H1 (cell line): ENCODE results near the gene GPR12. TPM values are rescaled to one million over a fixed set of nuclear protein-coding genes. Genes with fewer than 3 reads are reported as not detected.

Experiments
- FOSL1 ChIP-seq: IDR thresholded peaks from 2 replicates; pipeline ENCODE4 v1.6.1; 2011; ENCODE audit warnings: mild to moderate bottlenecking, low read depth, low read length, moderate library complexity; ENCODE audit not compliant: insufficient read depth
- NRF1 ChIP-seq: IDR thresholded peaks from 2 replicates; pipeline ENCODE4 v1.6.1; 2011; ENCODE audit warnings: mild to moderate bottlenecking, low read depth, low read length, improper control_type of control experiment
- SIRT6 ChIP-seq: IDR thresholded peaks from one replicate; pipeline ENCODE4 v1.7.1; 2012; ENCODE audit warnings: low read length, inconsistent platforms
- SP2 ChIP-seq: IDR thresholded peaks from 2 replicates; pipeline ENCODE4 v1.6.1; 2012; ENCODE audit warnings: mild to moderate bottlenecking, low read length, inconsistent platforms
- polyA plus RNA-seq, 7 experiments: library from polyadenylated mRNA; depleted of rRNA in 3 of 7; stranded (reverse) in 5 of 7; unstranded in 2 of 7; fragments of >200 nt in 5 of 7; fragments of 200-250 nt in 2 of 7; gene quantifications; 1 replicate in 5 of 7; 2 replicates in 1 of 7; 4 replicates in 1 of 7; pipeline versions ENCODE4 v1.2.1 to v1.2.3, GENCODE V29; 2011 to 2013; ENCODE audit warnings: missing spikeins in 2 of 7, mixed read lengths in 2 of 7
- total RNA-seq: library from RNA; stranded (reverse); fragmentation: NEBNext Ultra II Directional; extraction: Animal tissue kit (Norgen Biotek cat#: 25700); gene quantifications from 2 replicates; pipeline ENCODE4 v1.2.1, GENCODE V29; 2021
- TF ChIP-seq, protein P1 (sequence below): IDR thresholded peaks from 2 replicates; pipeline ENCODE4 v1.6.1; 2012; ENCODE audit warnings: low read length, inconsistent platforms

The GPR12 gene
- total and polyA plus RNA-seq, 2 of the 8 experiments (the other 6 are each of a cell fraction or from before 2014, with no cell fraction given) = 0.15 to 0.27 TPM

- TF ChIP-seq SP2 (no peak), NRF1 (no peak), FOSL1 (no peak), SIRT6 (no peak)
- TF ChIP-seq, protein P1, sequence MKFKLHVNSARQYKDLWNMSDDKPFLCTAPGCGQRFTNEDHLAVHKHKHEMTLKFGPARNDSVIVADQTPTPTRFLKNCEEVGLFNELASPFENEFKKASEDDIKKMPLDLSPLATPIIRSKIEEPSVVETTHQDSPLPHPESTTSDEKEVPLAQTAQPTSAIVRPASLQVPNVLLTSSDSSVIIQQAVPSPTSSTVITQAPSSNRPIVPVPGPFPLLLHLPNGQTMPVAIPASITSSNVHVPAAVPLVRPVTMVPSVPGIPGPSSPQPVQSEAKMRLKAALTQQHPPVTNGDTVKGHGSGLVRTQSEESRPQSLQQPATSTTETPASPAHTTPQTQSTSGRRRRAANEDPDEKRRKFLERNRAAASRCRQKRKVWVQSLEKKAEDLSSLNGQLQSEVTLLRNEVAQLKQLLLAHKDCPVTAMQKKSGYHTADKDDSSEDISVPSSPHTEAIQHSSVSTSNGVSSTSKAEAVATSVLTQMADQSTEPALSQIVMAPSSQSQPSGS = no peak
These were observed 55.0 kb downstream of the GPR12 start (continued) for GRCh38 chr13:26705536-26705935.

Other genes with a start within 250 kb of the GPR12 start
- 39.8 and 40.1 TPM in 2 replicates for gene WASF3, start 203.1 kb downstream of the GPR12 start, total RNA-seq
- 15.4 and 18.7 TPM in 2 replicates for gene WASF3, start 203.1 kb downstream of the GPR12 start, polyA plus RNA-seq (2011; rRNA removed)